IPS DF 19.7 (cell line): ENCODE results near the gene TNNT1.
"Not testable (repeated sequence)": the region's sequence is repeated elsewhere in the genome, so short reads cannot be mapped to it uniquely, and the experiment has no call there.

ENCODE experiments used
- DNase-seq: peaks from one replicate; pipeline ENCODE4 v3.0.0-alpha.2; 2013; ENCODE audit warnings: low read depth, low spot score

Gene TNNT1

GRCh38 chr19:55149078-55150003, at the start of gene TNNT1:
TNNT1 (minus strand) TSS chr19:55149206; CDS start chr19:55147157, 2,049 bp downstream.
- no peak for DNase-seq

GRCh38 chr19:55198651-55199050, 49.6 kb upstream of the TNNT1 start:
- DNase-seq, result no peak

- no peak for DNase-seq
Measured at GRCh38 chr19:55197528-55197927, 48.5 kb upstream of the TNNT1 start.

GRCh38 chr19:55196803-55197202, 47.8 kb upstream of the TNNT1 start:
- DNase-seq, result no peak

- no peak for DNase-seq
Measured at GRCh38 chr19:55193481-55193880, 44.5 kb upstream of the TNNT1 start.

- no peak for DNase-seq
Measured at GRCh38 chr19:55189403-55189835, 40.4 kb upstream of the TNNT1 start.

GRCh38 chr19:55188625-55189024, 39.6 kb upstream of the TNNT1 start:
- no peak for DNase-seq

- DNase-seq, result no peak
Measured at GRCh38 chr19:55186080-55186479, 37.1 kb upstream of the TNNT1 start.

GRCh38 chr19:55181740-55182139, 32.7 kb upstream of the TNNT1 start:
- DNase-seq, result no peak

- no peak for DNase-seq
Measured at GRCh38 chr19:55179606-55180484, 30.8 kb upstream of the TNNT1 start, which contains the start of gene SYT5. SYT5 (minus strand) TSS chr19:55180289; CDS start chr19:55179041, 1,248 bp downstream.

- no peak for DNase-seq
Measured at GRCh38 chr19:55178781-55179599, 30.0 kb upstream of the TNNT1 start.

GRCh38 chr19:55176076-55176475, 27.1 kb upstream of the TNNT1 start:
- no peak for DNase-seq

- DNase-seq, result no peak
Measured at GRCh38 chr19:55175117-55175867, 26.3 kb upstream of the TNNT1 start.

GRCh38 chr19:55174425-55175116, 25.6 kb upstream of the TNNT1 start:
- no peak for DNase-seq

GRCh38 chr19:55173714-55174409, 24.9 kb upstream of the TNNT1 start:
- DNase-seq, result no peak

- no peak for DNase-seq
Measured at GRCh38 chr19:55173186-55173713, 24.2 kb upstream of the TNNT1 start.

- DNase-seq, result no peak
Measured at GRCh38 chr19:55172741-55173140, 23.7 kb upstream of the TNNT1 start.

GRCh38 chr19:55172318-55172717, 23.3 kb upstream of the TNNT1 start:
- not testable (repeated sequence) for DNase-seq

GRCh38 chr19:55171440-55171839, 22.4 kb upstream of the TNNT1 start:
- no peak for DNase-seq
